ENCODE data around the gene ZBTB33. TPM values are rescaled to one million over a fixed set of nuclear protein-coding genes. Genes with fewer than 3 reads are reported as not detected.

Gene ZBTB33
- total RNA-seq, 1 experiment from 2014 or later = 25.5 TPM

DNA sequence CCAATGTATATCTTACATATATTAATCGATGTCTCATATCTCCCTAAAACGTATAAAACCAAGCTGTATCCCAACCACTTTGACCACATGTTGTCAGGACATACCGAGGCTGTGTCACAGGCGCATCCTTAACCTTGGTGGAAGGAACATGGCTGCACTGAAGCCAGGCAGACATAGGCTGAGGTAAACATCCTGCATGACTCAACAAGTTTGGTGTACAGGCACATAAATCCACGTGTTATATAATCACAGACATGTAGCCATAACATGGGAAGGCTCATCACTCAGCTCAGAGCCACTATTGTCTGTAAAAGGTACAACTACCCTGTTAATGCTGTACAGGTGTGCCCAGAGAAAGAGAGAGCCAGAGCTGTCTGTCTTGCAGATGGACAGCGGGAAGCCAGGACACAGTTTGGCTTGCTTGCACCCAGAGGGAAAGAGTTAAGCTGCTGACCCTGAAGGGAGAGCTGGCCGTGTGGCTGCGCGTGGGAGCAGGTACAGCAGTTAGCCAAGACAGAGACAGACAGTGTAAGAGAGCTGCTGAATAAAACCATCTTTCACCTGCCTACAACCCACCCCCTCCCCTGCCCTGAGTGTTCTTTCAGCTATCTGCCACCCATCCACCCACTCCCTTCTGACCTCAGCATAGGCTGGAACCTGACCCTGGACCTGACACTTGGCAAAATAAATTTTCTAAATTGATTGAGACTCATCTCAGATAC lies 22.3 kb upstream of the ZBTB33 start:
- no peak overlapping the region for H3K9ac ChIP-seq (ENCODE audit: low read length)
- no peaks in the 10 kb centered on the region for H3K79me2 ChIP-seq (ENCODE audit: low read length)
- H3K27me3 ChIP-seq (ENCODE audit: low read length) = no peaks in the 10 kb centered on the region
- no peak overlapping the region for H2AFZ ChIP-seq (ENCODE audit: low read length)
- H3K9me3 ChIP-seq (ENCODE audit: low read length) = no peaks in the 10 kb centered on the region
- H3K4me2 ChIP-seq (ENCODE audit: low read depth, low read length, poor library complexity, severe bottlenecking) = no peak overlapping the region
- no peaks in the 10 kb centered on the region for H3K36me3 ChIP-seq (ENCODE audit: insufficient read depth, low read length)
- no peaks in the 10 kb centered on the region for H4K20me1 ChIP-seq (ENCODE audit: insufficient read depth, low read depth, low read length)
- H3K4me3 ChIP-seq (ENCODE audit: low read length) = no peak overlapping the region
- DNase-seq = peak; percentile 26
- no peak overlapping the region for H3K27ac ChIP-seq (ENCODE audit: low read length)
- no peaks in the 10 kb centered on the region for H3K9me2 ChIP-seq (replicated peaks; ENCODE audit: insufficient read depth, low read length)
- no peaks in the 10 kb centered on the region for H3K4me1 ChIP-seq (ENCODE audit: low read length)

DNA sequence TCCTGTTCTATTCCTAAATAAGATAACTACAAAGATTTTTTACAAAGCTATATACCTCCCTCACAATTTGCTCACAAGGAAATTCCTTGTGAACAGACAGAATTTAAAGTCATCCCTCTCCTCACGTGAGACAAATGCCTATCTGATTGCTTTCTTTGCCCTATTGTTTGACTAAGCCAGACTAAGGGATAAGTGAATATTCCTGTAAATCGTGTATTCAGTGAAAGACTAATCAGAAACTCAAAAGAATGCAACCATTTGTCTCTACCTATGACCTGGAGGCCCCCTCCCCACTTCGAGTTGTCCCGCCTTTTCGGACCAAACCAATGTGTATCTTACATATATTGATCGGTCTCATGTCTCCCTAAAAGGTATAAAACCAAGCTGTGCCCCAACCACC lies 15.3 kb upstream of the ZBTB33 start:
- H3K4me1 ChIP-seq (ENCODE audit: low read length) = no peaks in the 10 kb centered on the region
- no peaks in the 10 kb centered on the region for H3K79me2 ChIP-seq (ENCODE audit: low read length)
- H3K36me3 ChIP-seq (ENCODE audit: insufficient read depth, low read length) = no peaks in the 10 kb centered on the region
- H3K27ac ChIP-seq (ENCODE audit: low read length) = no peak overlapping the region
- peak; percentile 4 for DNase-seq
- H3K9me2 ChIP-seq (replicated peaks; ENCODE audit: insufficient read depth, low read length) = no peaks in the 10 kb centered on the region
- H3K4me2 ChIP-seq (ENCODE audit: low read depth, low read length, poor library complexity, severe bottlenecking) = no peak overlapping the region
- H3K9me3 ChIP-seq (ENCODE audit: low read length) = no peaks in the 10 kb centered on the region
- H3K4me3 ChIP-seq (ENCODE audit: low read length) = no peak overlapping the region
- H3K9ac ChIP-seq (ENCODE audit: low read length) = no peak overlapping the region
- no peak overlapping the region for H2AFZ ChIP-seq (ENCODE audit: low read length)
- no peaks in the 10 kb centered on the region for H3K27me3 ChIP-seq (ENCODE audit: low read length)
- no peaks in the 10 kb centered on the region for H4K20me1 ChIP-seq (ENCODE audit: insufficient read depth, low read depth, low read length)

DNA sequence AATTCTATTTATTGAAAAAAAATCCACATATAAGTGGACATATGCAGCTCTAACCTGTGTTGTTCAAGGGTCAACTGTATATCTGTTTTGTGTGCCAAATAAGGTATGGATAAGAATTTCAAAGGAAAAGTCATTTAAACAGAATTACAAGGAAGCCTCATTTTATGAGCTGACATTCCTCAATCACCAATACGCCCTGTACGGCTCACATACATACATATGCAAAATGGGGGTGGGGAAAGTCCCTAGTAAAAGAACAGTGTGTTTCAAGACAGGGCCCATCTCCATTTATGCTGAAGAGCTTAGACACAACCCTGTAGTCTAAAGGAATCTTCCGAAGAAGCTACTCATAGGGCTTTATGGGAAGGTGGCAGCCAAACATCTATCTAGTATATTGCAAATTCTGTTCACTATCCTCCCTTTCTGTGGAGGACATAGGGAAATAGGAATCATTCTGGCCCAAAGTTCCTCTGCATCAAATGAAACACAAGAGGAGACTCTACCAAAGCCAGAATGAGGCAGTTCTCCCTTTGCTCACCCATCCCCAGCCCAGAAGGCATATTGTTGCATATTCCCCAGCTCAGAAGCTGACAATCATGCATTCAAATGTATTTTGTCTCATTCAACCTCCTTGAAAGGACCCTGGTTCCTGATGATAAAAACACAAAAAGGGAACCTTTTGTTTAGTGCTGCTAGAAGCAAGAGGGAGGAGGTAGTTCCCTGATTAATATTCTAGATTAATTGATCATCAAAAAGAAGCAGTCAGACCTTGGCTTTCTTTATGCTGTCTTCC lies 13.7 kb upstream of the ZBTB33 start:
- Histone ChIP-seq H3K36me3 (ENCODE audit: insufficient read depth, low read length) (no peaks in the 10 kb centered on the region), H3K79me2 (ENCODE audit: low read length) (no peaks in the 10 kb centered on the region), H4K20me1 (ENCODE audit: insufficient read depth, low read depth, low read length) (no peaks in the 10 kb centered on the region), H3K9me3 (ENCODE audit: low read length) (no peaks in the 10 kb centered on the region), H3K4me2 (ENCODE audit: low read depth, low read length, poor library complexity, severe bottlenecking) (no peak overlapping the region), H3K4me1 (ENCODE audit: low read length) (no peaks in the 10 kb centered on the region), H3K4me3 (ENCODE audit: low read length) (no peak overlapping the region), H2AFZ (ENCODE audit: low read length) (no peak overlapping the region), H3K27ac (ENCODE audit: low read length) (no peak overlapping the region), H3K9me2 (replicated peaks; ENCODE audit: insufficient read depth, low read length) (no peaks in the 10 kb centered on the region), H3K27me3 (ENCODE audit: low read length) (no peaks in the 10 kb centered on the region), H3K9ac (ENCODE audit: low read length) (no peak overlapping the region)
- peak; percentile 23 for DNase-seq

DNA sequence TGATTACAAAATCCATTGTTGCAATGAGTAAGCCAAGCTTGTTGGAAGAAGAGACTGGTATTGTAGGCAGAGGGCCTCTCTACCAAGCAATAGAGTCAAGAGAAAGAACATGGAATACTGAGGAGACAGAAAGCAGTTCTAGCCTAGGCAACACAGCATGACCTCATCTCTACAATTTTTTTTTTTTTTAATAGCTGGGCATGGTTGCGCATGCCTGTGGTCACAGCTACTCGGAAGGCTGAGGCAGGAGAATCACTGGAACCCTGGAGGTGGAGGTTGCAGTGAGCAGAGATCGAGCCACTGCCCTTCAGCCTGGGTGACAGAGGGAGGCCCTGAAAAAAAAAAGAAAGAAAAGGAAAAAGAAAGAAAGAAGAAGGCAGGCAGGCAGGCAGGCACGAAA lies 11.7 kb upstream of the ZBTB33 start:
- no peaks in the 10 kb centered on the region for H3K27me3 ChIP-seq (ENCODE audit: low read length)
- no peak overlapping the region for H3K4me2 ChIP-seq (ENCODE audit: low read depth, low read length, poor library complexity, severe bottlenecking)
- H3K79me2 ChIP-seq (ENCODE audit: low read length) = no peaks in the 10 kb centered on the region
- H3K9ac ChIP-seq (ENCODE audit: low read length) = no peak overlapping the region
- H3K27ac ChIP-seq (ENCODE audit: low read length) = no peak overlapping the region
- peaks cover 4% of the 10 kb centered on the region for H3K4me1 ChIP-seq (ENCODE audit: low read length)
- H3K36me3 ChIP-seq (ENCODE audit: insufficient read depth, low read length) = no peaks in the 10 kb centered on the region
- H3K4me3 ChIP-seq (ENCODE audit: low read length) = no peak overlapping the region
- H2AFZ ChIP-seq (ENCODE audit: low read length) = no peak overlapping the region
- H4K20me1 ChIP-seq (ENCODE audit: insufficient read depth, low read depth, low read length) = no peaks in the 10 kb centered on the region
- H3K9me2 ChIP-seq (replicated peaks; ENCODE audit: insufficient read depth, low read length) = no peaks in the 10 kb centered on the region
- no peak for DNase-seq
- no peaks in the 10 kb centered on the region for H3K9me3 ChIP-seq (ENCODE audit: low read length)

DNA sequence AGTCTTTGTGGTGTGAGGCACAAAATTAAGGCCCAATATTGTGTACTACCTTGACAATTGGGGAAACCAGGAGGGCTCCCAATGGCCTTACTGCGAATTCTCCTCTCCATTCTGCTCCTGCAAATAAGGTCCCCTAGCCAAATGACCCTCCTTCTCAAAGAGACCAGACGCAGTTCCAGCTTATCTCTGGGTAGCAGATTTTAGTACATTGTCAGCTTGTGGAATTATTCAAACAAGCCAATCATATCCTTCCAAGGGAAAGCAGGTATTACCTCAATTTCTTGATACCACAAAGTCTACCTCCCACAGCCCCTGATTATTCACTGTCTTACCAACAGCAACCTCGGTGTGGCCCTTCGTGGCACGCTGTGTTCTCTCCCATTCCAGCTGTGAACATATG lies 7.8 kb upstream of the ZBTB33 start:
- peaks cover 11% of the 10 kb centered on the region for H3K4me1 ChIP-seq (ENCODE audit: low read length)
- no peaks in the 10 kb centered on the region for H3K9me2 ChIP-seq (replicated peaks; ENCODE audit: insufficient read depth, low read length)
- H4K20me1 ChIP-seq (ENCODE audit: insufficient read depth, low read depth, low read length) = no peaks in the 10 kb centered on the region
- no peak overlapping the region for H3K4me3 ChIP-seq (ENCODE audit: low read length)
- H3K9me3 ChIP-seq (ENCODE audit: low read length) = no peaks in the 10 kb centered on the region
- no peak for DNase-seq
- no peak overlapping the region for H3K9ac ChIP-seq (ENCODE audit: low read length)
- H3K27me3 ChIP-seq (ENCODE audit: low read length) = no peaks in the 10 kb centered on the region
- no peaks in the 10 kb centered on the region for H3K79me2 ChIP-seq (ENCODE audit: low read length)
- no peak overlapping the region for H3K4me2 ChIP-seq (ENCODE audit: low read depth, low read length, poor library complexity, severe bottlenecking)
- no peak overlapping the region for H2AFZ ChIP-seq (ENCODE audit: low read length)
- no peaks in the 10 kb centered on the region for H3K36me3 ChIP-seq (ENCODE audit: insufficient read depth, low read length)
- H3K27ac ChIP-seq (ENCODE audit: low read length) = no peak overlapping the region

DNA sequence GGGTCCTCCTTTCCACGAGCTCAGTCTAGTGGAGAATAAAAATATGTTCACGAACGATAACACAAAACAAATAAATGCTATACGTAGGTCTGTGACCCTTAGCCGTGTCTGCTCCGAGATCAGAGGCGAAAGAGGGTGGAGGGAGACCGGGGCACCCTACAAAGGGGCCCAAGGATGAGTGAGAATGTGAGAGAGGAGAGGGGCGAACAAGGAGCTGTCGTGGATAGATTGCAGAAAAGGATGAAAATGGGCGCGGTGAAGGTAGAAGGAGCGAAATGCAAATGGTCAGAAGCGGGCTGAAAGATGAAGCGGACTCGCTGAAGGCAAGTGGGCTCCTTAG lies 6.2 kb upstream of the ZBTB33 start:
- Histone ChIP-seq H3K4me3 (ENCODE audit: low read length) (peak overlapping the region; percentile 80), H2AFZ (ENCODE audit: low read length) (peak overlapping the region; percentile 60), H3K36me3 (ENCODE audit: insufficient read depth, low read length) (no peaks in the 10 kb centered on the region), H3K9ac (ENCODE audit: low read length) (peak overlapping the region; percentile 63), H3K9me2 (replicated peaks; ENCODE audit: insufficient read depth, low read length) (no peaks in the 10 kb centered on the region), H3K27me3 (ENCODE audit: low read length) (no peaks in the 10 kb centered on the region), H3K79me2 (ENCODE audit: low read length) (no peaks in the 10 kb centered on the region), H3K4me1 (ENCODE audit: low read length) (peaks cover 11% of the 10 kb centered on the region), H4K20me1 (ENCODE audit: insufficient read depth, low read depth, low read length) (no peaks in the 10 kb centered on the region), H3K9me3 (ENCODE audit: low read length) (no peaks in the 10 kb centered on the region), H3K27ac (ENCODE audit: low read length) (no peak overlapping the region), H3K4me2 (ENCODE audit: low read depth, low read length, poor library complexity, severe bottlenecking) (peak overlapping the region; percentile 85)
- peak; percentile 51 for DNase-seq

DNA sequence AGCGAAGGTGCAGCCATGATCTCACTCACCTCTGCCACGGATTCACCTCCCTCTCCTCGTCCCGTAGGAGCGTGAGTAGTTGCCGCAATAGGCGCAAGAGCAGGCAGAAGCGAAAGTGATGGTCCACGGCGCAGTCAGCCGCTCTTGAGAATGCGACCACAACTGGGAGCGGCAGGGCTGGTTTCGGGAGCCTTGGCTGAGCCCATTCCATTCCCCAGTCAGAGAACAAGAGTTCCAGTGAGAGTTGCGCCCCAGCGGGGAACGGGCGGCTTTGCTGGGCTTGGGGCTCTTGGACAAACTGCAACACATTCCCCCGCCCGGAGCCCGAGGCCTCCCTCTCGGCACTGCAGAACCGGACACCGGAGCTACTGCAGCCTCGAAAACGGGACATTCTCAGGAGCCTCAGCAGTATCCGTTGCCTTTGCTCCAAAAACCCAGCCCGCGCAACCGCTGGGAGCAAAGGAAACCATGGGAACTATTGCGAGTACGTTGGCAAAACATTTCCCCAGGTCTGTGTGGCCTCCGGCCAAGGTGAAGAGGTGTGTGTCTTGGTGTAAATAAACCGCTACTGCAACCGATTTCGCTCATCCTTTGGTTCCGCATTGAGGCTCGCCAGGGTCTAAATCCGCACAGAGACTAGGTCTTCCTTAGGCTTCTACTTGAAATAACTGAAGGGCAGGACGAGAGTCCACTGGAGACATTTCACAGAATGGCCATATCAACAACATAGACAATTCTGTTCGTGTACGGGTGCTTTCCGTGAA lies 5.7 kb upstream of the ZBTB33 start:
- Histone ChIP-seq H4K20me1 (ENCODE audit: insufficient read depth, low read depth, low read length) (no peaks in the 10 kb centered on the region), H3K9me3 (ENCODE audit: low read length) (no peaks in the 10 kb centered on the region), H3K4me1 (ENCODE audit: low read length) (peaks cover 11% of the 10 kb centered on the region), H3K4me3 (ENCODE audit: low read length) (peak overlapping the region; percentile 80), H3K27me3 (ENCODE audit: low read length) (no peaks in the 10 kb centered on the region), H3K79me2 (ENCODE audit: low read length) (no peaks in the 10 kb centered on the region), H3K9ac (ENCODE audit: low read length) (peak overlapping the region; percentile 63), H2AFZ (ENCODE audit: low read length) (peak overlapping the region; percentile 60), H3K27ac (ENCODE audit: low read length) (no peak overlapping the region), H3K4me2 (ENCODE audit: low read depth, low read length, poor library complexity, severe bottlenecking) (peak overlapping the region; percentile 85), H3K9me2 (replicated peaks; ENCODE audit: insufficient read depth, low read length) (no peaks in the 10 kb centered on the region), H3K36me3 (ENCODE audit: insufficient read depth, low read length) (no peaks in the 10 kb centered on the region)
- peak; percentile 71 for DNase-seq

DNA sequence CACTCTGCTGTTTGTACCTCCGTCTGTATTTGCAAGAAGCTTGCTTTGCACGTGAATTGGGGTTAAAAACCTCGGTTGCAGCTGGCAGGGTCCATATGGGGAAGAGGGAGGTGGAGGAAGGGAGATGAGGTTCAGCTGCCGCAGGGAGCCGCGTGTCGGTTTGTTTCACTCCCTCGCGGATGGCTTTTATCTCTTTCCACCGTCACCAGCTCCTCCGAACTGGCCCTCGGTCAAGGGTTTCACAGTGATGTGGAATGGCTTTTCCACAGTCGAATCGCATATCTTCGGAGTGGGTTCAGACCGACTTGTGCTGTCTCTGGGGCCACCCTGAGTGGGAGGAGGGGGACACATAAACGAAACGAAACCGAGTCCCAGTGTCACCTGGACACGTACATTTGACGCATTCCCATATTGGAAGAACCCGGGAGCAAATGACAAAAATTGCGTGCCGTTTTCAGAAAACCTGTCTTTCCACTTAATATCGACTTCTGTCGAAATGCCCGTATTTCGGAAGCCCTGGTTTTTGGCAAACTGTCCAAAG lies 929 bp downstream of the ZBTB33 start:
- H2AFZ ChIP-seq (ENCODE audit: low read length) = no peak overlapping the region
- peak; percentile 71 for DNase-seq

More for the DNA sequence above, 929 bp downstream of the ZBTB33 start:
- peaks cover 15% of the 10 kb centered on the region for H3K79me2 ChIP-seq (ENCODE audit: low read length)
- H3K27me3 ChIP-seq (ENCODE audit: low read length) = no peaks in the 10 kb centered on the region
- peak overlapping the region; percentile 78 for H3K9ac ChIP-seq (ENCODE audit: low read length)
- peak overlapping the region; percentile 77 for H3K4me2 ChIP-seq (ENCODE audit: low read depth, low read length, poor library complexity, severe bottlenecking)
- no peaks in the 10 kb centered on the region for H4K20me1 ChIP-seq (ENCODE audit: insufficient read depth, low read depth, low read length)
- no peaks in the 10 kb centered on the region for H3K9me2 ChIP-seq (replicated peaks; ENCODE audit: insufficient read depth, low read length)
- H3K27ac ChIP-seq (ENCODE audit: low read length) = peak overlapping the region; percentile 47
- peaks cover 15% of the 10 kb centered on the region; the same call in 1 of the 2 replicates for H3K36me3 ChIP-seq (ENCODE audit: insufficient read depth, low read length)
- peak overlapping the region; percentile 65 for H3K4me3 ChIP-seq (ENCODE audit: low read length)
- H3K9me3 ChIP-seq (ENCODE audit: low read length) = no peaks in the 10 kb centered on the region
- peaks cover 7% of the 10 kb centered on the region for H3K4me1 ChIP-seq (ENCODE audit: low read length)
